ENCODE results near the gene SERPINB2. TPM values are rescaled to one million over a fixed set of nuclear protein-coding genes. Genes with fewer than 3 reads are reported as not detected.

Gene SERPINB2
- total RNA-seq, 1 experiment from 2014 or later, result not detected

Other genes starting within 250 kb of the SERPINB2 start
- 0.37 to 1.3 TPM (median 0.53 TPM) in 3 replicates for gene SERPINB4, start 243.4 kb upstream of the SERPINB2 start, total RNA-seq (2021)
- gene SERPINB3, start 225.8 kb upstream of the SERPINB2 start, total RNA-seq (2021), result 0.11 to 0.22 TPM in 2 of 3 replicates, not detected in the other
- gene SERPINB11, start 184.7 kb upstream of the SERPINB2 start, total RNA-seq (2021), result not detected in 3 replicates
- not detected in 3 replicates for gene SERPINB7, start 112.3 kb upstream of the SERPINB2 start, total RNA-seq (2021)
- not detected in 3 replicates for gene SERPINB10, start 20.3 kb downstream of the SERPINB2 start, total RNA-seq (2021)
- gene HMSD, start 61.6 kb downstream of the SERPINB2 start, total RNA-seq (2021), result 3.0 to 8.1 TPM (median 6.1 TPM) in 3 replicates
- 0.46 to 0.73 TPM (median 0.57 TPM) in 3 replicates for gene SERPINB8, start 82.4 kb downstream of the SERPINB2 start, total RNA-seq (2021)

Data from WTC11 (cell line).